ENCODE measurements around the gene CNTNAP2. TPM values are rescaled to one million over a fixed set of nuclear protein-coding genes. Genes with fewer than 3 reads are reported as not detected.

The CNTNAP2 gene
- total and polyA plus RNA-seq, 12 donors = 0.07 to 0.77 (median 0.24) TPM

- H3K4me1 ChIP-seq = no peaks in the 10 kb centered on the region
- TF ChIP-seq CTCF (IDR thresholded peaks at IDR 0.05) = no peak
- 71 to 78% methylated on average over 9 of the region's 9 CpGs for WGBS, 2 donors
- H3K9me3 ChIP-seq = peaks cover 0 to 4% (median 0%) of the 10 kb centered on the region in 11 donors
- ATAC-seq = no peak
- H3K36me3 ChIP-seq = no peaks in the 10 kb centered on the region
- no peak overlapping the region for H3K4me3 ChIP-seq
- no peaks in the 10 kb centered on the region for H3K27me3 ChIP-seq
- H3K27ac ChIP-seq = no peak overlapping the region
- intact Hi-C loops (cut with DNase I) = no loop called here
- DNase-seq = no peak
Observed at GRCh38 chr7:148367731-148368475, 2251.3 kb downstream of the CNTNAP2 start.

- no peaks in the 10 kb centered on the region for H3K4me1 ChIP-seq
- H3K27ac ChIP-seq = no peak overlapping the region
- H3K27me3 ChIP-seq = no peaks in the 10 kb centered on the region
- H3K9me3 ChIP-seq = peaks cover 0 to 4% (median 0%) of the 10 kb centered on the region in 11 donors
- no peaks in the 10 kb centered on the region for H3K36me3 ChIP-seq
- no peak overlapping the region for H3K4me3 ChIP-seq
- TF ChIP-seq CTCF (IDR thresholded peaks at IDR 0.05) = no peak
- ATAC-seq (no peak), DNase-seq (no peak)
- 84 to 87% methylated on average over 10 of the region's 10 CpGs for WGBS, 2 donors
- intact Hi-C loops (cut with DNase I) = no loop called here
Observed at GRCh38 chr7:148368562-148368961, 2252.0 kb downstream of the CNTNAP2 start.

GRCh38 chr7:148371280-148371937 lies 2254.8 kb downstream of the CNTNAP2 start:
- DNase-seq = no peak
- no peaks in the 10 kb centered on the region for H3K4me1 ChIP-seq
- no peak for ATAC-seq
- 90 to 91% methylated on average over 11 of the region's 11 CpGs for WGBS, 2 donors
- H3K27me3 ChIP-seq = no peaks in the 10 kb centered on the region
- intact Hi-C loops (cut with DNase I) = no loop called here
- TF ChIP-seq CTCF (IDR thresholded peaks at IDR 0.05) = no peak
- H3K4me3 ChIP-seq = no peak overlapping the region
- H3K36me3 ChIP-seq = no peaks in the 10 kb centered on the region
- H3K27ac ChIP-seq = no peak overlapping the region
- H3K9me3 ChIP-seq = peaks cover 0 to 1% (median 0%) of the 10 kb centered on the region in 11 donors

GRCh38 chr7:148374396-148375259 lies 2258.0 kb downstream of the CNTNAP2 start:
- Histone ChIP-seq H3K4me3 (no peak overlapping the region), H3K9me3 (no peaks in the 10 kb centered on the region), H3K27me3 (no peaks in the 10 kb centered on the region), H3K36me3 (no peaks in the 10 kb centered on the region), H3K4me1 (no peaks in the 10 kb centered on the region), H3K27ac (no peak overlapping the region)
- WGBS, 2 donors = 65 to 75% methylated on average over 7 of the region's 7 CpGs
- intact Hi-C loops (cut with DNase I) = no loop called here
- no peak for DNase-seq
- no peak for ATAC-seq
- TF ChIP-seq CTCF (IDR thresholded peaks at IDR 0.05) = no peak

Data from heart right ventricle (tissue), 16 donors.